ENCODE measurements around the gene TECTB.

The TECTB gene

GRCh38 chr10:112335111-112335867, 52.1 kb downstream of the TECTB start:
- TF ChIP-seq CTCF (IDR thresholded peaks at IDR 0.05; ENCODE audit: low read depth, low read length), result no peak
- H3K27ac ChIP-seq, result no peak overlapping the region
- H3K4me3 ChIP-seq (ENCODE audit: low read depth, low read length), result no peak overlapping the region
- no peaks in the 10 kb centered on the region for H3K27me3 ChIP-seq (ENCODE audit: insufficient read depth, low read depth, severe bottlenecking)
- DNase-seq, result no peak
- H3K9me3 ChIP-seq (ENCODE audit: severe bottlenecking), result no peaks in the 10 kb centered on the region
- H3K36me3 ChIP-seq, result no peaks in the 10 kb centered on the region

GRCh38 chr10:112335868-112336265, 52.7 kb downstream of the TECTB start:
- no peak for DNase-seq
- H3K27ac ChIP-seq, result no peak overlapping the region

GRCh38 chr10:112336556-112337201, 53.5 kb downstream of the TECTB start:
- Histone ChIP-seq H3K27me3 (ENCODE audit: insufficient read depth, low read depth, severe bottlenecking) (no peaks in the 10 kb centered on the region), H3K27ac (no peak overlapping the region), H3K9me3 (ENCODE audit: severe bottlenecking) (no peaks in the 10 kb centered on the region), H3K36me3 (no peaks in the 10 kb centered on the region), H3K4me3 (ENCODE audit: low read depth, low read length) (no peak overlapping the region)
- no peak for TF ChIP-seq CTCF (IDR thresholded peaks at IDR 0.05; ENCODE audit: low read depth, low read length)
- no peak for DNase-seq

More at GRCh38 chr10:112335868-112336265, 52.7 kb downstream of the TECTB start:
- Histone ChIP-seq H3K36me3 (no peaks in the 10 kb centered on the region), H3K4me3 (ENCODE audit: low read depth, low read length) (no peak overlapping the region), H3K9me3 (ENCODE audit: severe bottlenecking) (no peaks in the 10 kb centered on the region), H3K27me3 (ENCODE audit: insufficient read depth, low read depth, severe bottlenecking) (no peaks in the 10 kb centered on the region)
- TF ChIP-seq CTCF (IDR thresholded peaks at IDR 0.05; ENCODE audit: low read depth, low read length), result no peak

- no peak overlapping the region for H3K27ac ChIP-seq
- H3K27me3 ChIP-seq (ENCODE audit: insufficient read depth, low read depth, severe bottlenecking), result no peaks in the 10 kb centered on the region
- H3K9me3 ChIP-seq (ENCODE audit: severe bottlenecking), result no peaks in the 10 kb centered on the region
- no peaks in the 10 kb centered on the region for H3K36me3 ChIP-seq
- TF ChIP-seq CTCF (IDR thresholded peaks at IDR 0.05; ENCODE audit: low read depth, low read length), result no peak
- no peak for DNase-seq
- H3K4me3 ChIP-seq (ENCODE audit: low read depth, low read length), result no peak overlapping the region
These were observed 55.8 kb downstream of the TECTB start for GRCh38 chr10:112338957-112339356.

- TF ChIP-seq CTCF (IDR thresholded peaks at IDR 0.05; ENCODE audit: low read depth, low read length), result no peak
- H3K36me3 ChIP-seq, result no peaks in the 10 kb centered on the region
- DNase-seq, result no peak
- H3K27me3 ChIP-seq (ENCODE audit: insufficient read depth, low read depth, severe bottlenecking), result no peaks in the 10 kb centered on the region
- H3K27ac ChIP-seq, result no peak overlapping the region
- H3K4me3 ChIP-seq (ENCODE audit: low read depth, low read length), result no peak overlapping the region
- H3K9me3 ChIP-seq (ENCODE audit: severe bottlenecking), result no peaks in the 10 kb centered on the region
These were observed 57.4 kb downstream of the TECTB start for GRCh38 chr10:112340601-112341000.

All from WERI-Rb-1 (cell line).